RWPE2 (cell line): Measurements from ENCODE around the gene NUP54.

Experiments
- ATAC-seq: fragments of 200-7000 bp; cut with Tn5 transposase; 3 replicates; pipeline ENCODE4 v1.9.1; 2021; ENCODE audit warnings: low read depth
- DNase-seq: peaks from one replicate; pipeline ENCODE4 v3.0.0-alpha.2; 2020; ENCODE audit warnings: low spot score
- H3K27ac ChIP-seq: fragments of 450-650 bp; 2 replicates; pipeline ENCODE4 v1.5.1; 2017; ENCODE audit warnings: mild to moderate bottlenecking; ENCODE audit not compliant: poor library complexity, severe bottlenecking
- H3K27me3 ChIP-seq: fragments of 250-450 bp; sonication (Bioruptor Pico); 2 replicates; pipeline ENCODE4 v1.5.1; 2021; ENCODE audit warnings: mild to moderate bottlenecking, moderate library complexity; ENCODE audit not compliant: insufficient read depth, poor library complexity, severe bottlenecking
- H3K36me3 ChIP-seq: fragments of 250-450 bp; sonication (Bioruptor Pico); 2 replicates; pipeline ENCODE4 v1.5.1; 2020; ENCODE audit warnings: low read depth, mild to moderate bottlenecking, moderate library complexity
- H3K4me1 ChIP-seq: fragments of 250-450 bp; sonication (Bioruptor Pico); 2 replicates; pipeline ENCODE4 v1.5.1; 2021; ENCODE audit warnings: mild to moderate bottlenecking, moderate library complexity; ENCODE audit not compliant: insufficient read depth, poor library complexity, severe bottlenecking
- H3K4me3 ChIP-seq: fragments of 250-450 bp; sonication (Bioruptor Pico); 2 replicates; pipeline ENCODE4 v1.5.1; 2021; ENCODE audit warnings: mild to moderate bottlenecking, moderate library complexity; ENCODE audit not compliant: severe bottlenecking
- H3K9me3 ChIP-seq: fragments of 250-450 bp; sonication (Bioruptor Pico); 2 replicates; pipeline ENCODE4 v1.5.1; 2021; ENCODE audit warnings: mild to moderate bottlenecking, moderate library complexity; ENCODE audit not compliant: severe bottlenecking
- TF ChIP-seq, protein P1 (sequence below): fragments of 450-650 bp; IDR thresholded peaks from one replicate; pipeline ENCODE4 v1.5.1; 2017; ENCODE audit warnings: mild to moderate bottlenecking, moderate library complexity; ENCODE audit not compliant: poor library complexity, severe bottlenecking

Gene NUP54

DNA sequence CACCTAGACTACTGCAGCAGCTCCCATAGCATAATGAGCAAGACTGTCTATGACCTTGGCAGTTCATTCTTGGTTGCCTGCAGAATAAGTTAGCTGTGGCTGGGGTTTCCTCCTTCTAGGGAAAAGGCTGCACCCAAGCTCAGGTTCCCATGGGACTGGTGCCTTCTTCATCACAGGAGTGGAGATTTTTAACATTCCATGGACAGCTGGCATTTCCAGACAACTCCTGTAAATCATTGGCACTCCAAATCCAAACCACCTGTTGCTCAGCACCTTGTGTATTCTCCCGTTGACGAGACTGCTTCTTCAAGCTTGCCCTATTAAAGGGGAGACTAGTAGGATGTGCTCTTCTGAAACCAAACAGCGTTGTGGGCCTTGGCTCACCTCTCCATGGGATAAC lies 7.8 kb upstream of the NUP54 start:
- Histone ChIP-seq H3K4me3 (no peak overlapping the region), H3K27me3 (no peaks in the 10 kb centered on the region), H3K27ac (no peak overlapping the region), H3K4me1 (no peaks in the 10 kb centered on the region), H3K9me3 (no peaks in the 10 kb centered on the region), H3K36me3 (peaks cover 13% of the 10 kb centered on the region)
- DNase-seq = no peak
- no peak for ATAC-seq
- TF ChIP-seq, protein P1, sequence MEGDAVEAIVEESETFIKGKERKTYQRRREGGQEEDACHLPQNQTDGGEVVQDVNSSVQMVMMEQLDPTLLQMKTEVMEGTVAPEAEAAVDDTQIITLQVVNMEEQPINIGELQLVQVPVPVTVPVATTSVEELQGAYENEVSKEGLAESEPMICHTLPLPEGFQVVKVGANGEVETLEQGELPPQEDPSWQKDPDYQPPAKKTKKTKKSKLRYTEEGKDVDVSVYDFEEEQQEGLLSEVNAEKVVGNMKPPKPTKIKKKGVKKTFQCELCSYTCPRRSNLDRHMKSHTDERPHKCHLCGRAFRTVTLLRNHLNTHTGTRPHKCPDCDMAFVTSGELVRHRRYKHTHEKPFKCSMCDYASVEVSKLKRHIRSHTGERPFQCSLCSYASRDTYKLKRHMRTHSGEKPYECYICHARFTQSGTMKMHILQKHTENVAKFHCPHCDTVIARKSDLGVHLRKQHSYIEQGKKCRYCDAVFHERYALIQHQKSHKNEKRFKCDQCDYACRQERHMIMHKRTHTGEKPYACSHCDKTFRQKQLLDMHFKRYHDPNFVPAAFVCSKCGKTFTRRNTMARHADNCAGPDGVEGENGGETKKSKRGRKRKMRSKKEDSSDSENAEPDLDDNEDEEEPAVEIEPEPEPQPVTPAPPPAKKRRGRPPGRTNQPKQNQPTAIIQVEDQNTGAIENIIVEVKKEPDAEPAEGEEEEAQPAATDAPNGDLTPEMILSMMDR = no peak

DNA sequence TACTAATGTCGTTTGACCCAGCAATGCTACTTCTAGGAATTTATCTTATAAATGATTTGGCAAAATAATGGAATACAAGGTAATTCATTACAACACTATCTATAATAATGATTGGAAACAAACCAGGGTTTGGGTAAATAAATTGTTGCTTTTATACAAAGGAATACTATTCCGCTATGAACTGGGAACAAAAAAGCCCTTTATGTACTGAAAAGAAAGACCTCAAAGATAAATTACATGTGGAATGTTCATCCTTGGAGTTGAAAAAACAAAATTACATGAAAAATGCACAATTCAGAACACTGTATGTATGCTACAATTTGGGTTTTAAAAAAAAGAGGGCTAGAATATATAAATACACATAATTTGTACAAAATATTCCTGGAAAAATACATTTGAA lies 5.2 kb upstream of the NUP54 start:
- no peak for ATAC-seq

DNA sequence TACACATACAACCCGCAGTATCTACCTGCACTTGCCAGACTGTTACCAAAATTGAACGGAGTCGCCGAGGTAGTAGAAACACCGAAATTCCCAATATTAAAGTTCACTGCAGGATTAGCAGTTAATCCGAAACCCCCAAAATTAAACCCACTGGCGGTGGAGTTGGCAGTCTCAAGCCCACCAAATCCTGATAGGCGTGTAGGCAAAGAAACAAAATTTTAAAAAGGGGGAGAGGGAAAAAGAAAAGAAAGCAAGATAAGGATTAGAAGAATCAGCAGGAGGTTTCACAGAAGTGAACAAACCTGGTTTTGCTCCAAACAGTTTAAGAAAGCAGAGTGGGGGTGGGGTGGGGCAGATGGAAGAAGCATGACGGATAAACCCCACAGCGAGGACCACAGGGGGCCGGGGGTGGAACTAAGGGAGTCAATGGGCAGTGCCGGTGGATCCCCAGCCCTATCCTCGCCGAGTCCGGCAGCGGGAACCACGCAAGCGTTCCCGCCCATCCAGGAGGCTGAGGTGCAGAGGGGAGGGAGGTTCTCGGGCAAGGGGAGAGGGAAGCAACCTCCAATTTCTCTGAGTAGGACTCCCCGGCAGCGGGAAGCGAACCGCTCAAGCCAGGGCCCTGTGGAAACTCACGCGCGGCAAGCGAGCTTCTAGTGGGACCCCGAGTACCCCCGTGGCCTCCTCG lies 599 bp downstream of the NUP54 start:
- ATAC-seq = peak; percentile 92
- peaks cover 22% of the 10 kb centered on the region for H3K36me3 ChIP-seq
- H3K4me1 ChIP-seq = peaks cover 13% of the 10 kb centered on the region
- H3K27me3 ChIP-seq = no peaks in the 10 kb centered on the region
- TF ChIP-seq, protein P1 = no peak
- H3K9me3 ChIP-seq = no peaks in the 10 kb centered on the region
- peak overlapping the region; percentile 57 for H3K27ac ChIP-seq
- H3K4me3 ChIP-seq = peak overlapping the region; percentile 93
- peak; percentile 86 for DNase-seq

More for the DNA sequence above, 5.2 kb upstream of the NUP54 start:
- Histone ChIP-seq H3K4me1 (peaks cover 6% of the 10 kb centered on the region), H3K27me3 (no peaks in the 10 kb centered on the region), H3K27ac (no peak overlapping the region), H3K9me3 (no peaks in the 10 kb centered on the region), H3K36me3 (no peaks in the 10 kb centered on the region), H3K4me3 (no peak overlapping the region)
- TF ChIP-seq, protein P1 = no peak
- DNase-seq = no peak

DNA sequence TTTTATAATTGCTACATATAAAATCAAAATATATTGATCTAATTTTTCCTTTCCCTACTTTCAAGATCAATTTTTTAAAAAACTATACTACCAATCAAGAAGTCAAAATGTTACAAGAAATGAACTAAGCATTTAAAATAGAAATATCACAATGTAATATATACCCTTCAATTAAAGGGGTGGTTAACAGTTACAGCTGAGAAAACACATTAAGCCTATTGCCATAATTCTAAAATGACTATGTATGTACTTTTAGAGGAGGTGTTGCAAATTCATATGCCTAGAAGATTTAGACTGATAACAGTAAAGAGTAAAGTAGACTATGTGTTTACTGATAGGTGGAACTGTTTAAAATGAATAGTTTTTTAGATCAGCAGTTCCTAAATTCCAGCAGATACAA lies 3.7 kb downstream of the NUP54 start:
- H3K36me3 ChIP-seq = peaks cover 51% of the 10 kb centered on the region
- DNase-seq (no peak), ATAC-seq (no peak)

DNA sequence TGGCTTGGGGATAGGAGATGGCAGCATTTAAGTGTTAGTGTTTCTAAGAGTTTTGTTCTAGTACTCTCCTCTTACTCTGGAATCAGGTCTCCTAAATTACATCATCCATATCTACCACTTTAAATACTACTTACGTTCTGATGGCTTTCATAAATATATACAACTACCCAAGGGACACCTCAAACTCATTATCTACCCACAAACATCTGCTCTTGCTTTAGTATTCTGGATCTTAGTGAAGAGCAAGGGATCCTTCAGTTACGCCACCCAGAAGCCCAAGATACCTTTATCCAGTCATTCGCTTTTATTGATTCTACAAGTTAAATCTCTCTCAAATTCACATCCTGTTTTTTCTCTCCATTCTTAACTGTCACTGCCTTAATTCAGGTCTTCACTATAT lies 7.0 kb downstream of the NUP54 start:
- peaks cover 82% of the 10 kb centered on the region for H3K36me3 ChIP-seq
- ATAC-seq = no peak
- DNase-seq = no peak
- H3K4me1 ChIP-seq = peaks cover 6% of the 10 kb centered on the region
- no peak overlapping the region for H3K27ac ChIP-seq
- TF ChIP-seq, protein P1 = no peak
- no peak overlapping the region for H3K4me3 ChIP-seq
- H3K9me3 ChIP-seq = no peaks in the 10 kb centered on the region
- no peaks in the 10 kb centered on the region for H3K27me3 ChIP-seq

More for the DNA sequence above, 3.7 kb downstream of the NUP54 start:
- Histone ChIP-seq H3K27ac (no peak overlapping the region), H3K27me3 (no peaks in the 10 kb centered on the region), H3K4me3 (no peak overlapping the region), H3K4me1 (peaks cover 12% of the 10 kb centered on the region), H3K9me3 (no peaks in the 10 kb centered on the region)
- TF ChIP-seq, protein P1 = no peak
